GM21529 (cell line): ENCODE measurements around the gene ENDOV.

ENCODE experiments used
- ATAC-seq: cut with Tn5 transposase; IDR thresholded peaks from one replicate; pipeline ENCODE4 v1.9.1; 2021; ENCODE audit not compliant: unreplicated experiment

The ENDOV gene

DNA sequence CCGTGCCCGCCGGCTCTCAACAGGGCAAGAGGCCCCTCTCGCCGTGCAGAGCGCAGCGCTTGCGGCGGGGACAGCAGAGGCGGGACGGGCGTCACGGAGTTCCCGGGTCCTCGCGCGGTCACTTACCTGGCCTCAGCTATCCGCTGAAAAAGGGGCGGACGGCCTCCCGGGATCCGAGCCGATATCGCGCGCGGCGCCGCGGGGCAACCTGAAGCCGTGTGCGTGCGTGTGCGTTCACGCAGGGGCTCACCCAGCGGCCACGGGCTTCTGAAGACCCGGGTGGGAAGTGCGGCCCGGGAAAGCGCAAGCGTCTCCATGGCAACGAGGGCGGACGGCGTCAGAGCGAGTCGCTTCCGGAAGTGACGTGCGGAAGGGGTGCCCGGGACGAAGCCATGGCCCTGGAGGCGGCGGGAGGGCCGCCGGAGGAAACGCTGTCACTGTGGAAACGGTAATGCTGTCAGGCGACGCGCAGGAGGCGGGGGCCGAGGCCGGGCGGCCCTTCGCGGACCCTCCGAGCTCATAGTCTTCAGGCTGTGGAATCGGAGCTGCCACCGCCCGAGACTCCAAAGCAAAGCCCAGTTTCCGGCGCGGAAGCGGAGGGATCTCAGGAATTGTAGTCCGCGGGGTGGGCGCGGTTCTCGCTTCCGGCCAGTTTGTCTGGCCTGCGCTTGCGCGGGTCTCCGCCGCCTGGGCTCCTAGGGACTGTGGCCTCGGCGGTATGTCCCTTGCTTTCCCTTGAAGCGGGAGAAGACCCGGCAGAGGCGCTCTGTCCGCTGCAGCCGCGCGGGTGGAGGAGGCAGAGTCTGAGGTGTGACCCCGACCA lies at the start of gene ENDOV:
Gene ENDOV (plus strand): TSS at position 365 of the 823 bp plus-strand sequence. CDS start 28 bp downstream, at position 393.
- peak; percentile 89 for ATAC-seq

DNA sequence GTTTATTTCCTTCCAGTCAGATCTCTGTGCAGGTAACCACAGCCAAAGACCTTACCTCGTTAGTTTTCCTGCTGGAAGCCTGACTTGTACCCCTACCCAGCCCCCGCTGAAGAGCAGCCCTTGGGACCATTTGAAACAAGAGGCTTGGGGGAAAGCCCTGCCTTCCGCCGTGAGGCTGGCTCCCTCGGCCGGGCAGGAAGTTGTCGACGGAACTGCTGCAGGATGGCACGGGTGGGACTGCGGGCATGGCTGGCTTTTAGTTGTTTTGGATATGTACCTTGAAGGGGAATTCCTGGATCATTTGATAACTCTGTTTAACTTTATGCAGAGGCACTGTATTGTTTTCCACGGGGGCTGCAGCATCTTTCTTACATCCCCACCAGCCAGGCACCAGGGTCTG lies 49.0 kb upstream of the ENDOV start:
- ATAC-seq = no peak

DNA sequence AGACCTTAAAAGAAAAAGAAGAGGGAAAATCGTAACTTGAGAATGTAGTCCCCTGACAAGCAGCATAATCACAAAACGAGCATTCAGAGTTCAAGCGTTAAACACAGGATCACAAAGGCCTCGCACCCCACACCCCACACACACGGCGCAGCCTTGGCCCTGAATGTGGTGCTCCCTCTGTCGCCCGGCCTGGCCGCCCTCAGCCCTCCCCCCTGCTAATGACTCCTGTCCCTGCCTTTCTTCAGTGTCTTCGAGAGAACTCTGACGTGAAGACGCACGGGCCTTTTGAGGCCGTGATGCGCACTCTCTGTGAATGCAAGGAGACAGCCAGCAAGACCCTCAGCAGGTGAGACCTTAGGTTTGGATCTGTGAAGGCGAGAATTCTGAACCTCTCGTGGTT lies 47.5 kb upstream of the ENDOV start:
- ATAC-seq = no peak

DNA sequence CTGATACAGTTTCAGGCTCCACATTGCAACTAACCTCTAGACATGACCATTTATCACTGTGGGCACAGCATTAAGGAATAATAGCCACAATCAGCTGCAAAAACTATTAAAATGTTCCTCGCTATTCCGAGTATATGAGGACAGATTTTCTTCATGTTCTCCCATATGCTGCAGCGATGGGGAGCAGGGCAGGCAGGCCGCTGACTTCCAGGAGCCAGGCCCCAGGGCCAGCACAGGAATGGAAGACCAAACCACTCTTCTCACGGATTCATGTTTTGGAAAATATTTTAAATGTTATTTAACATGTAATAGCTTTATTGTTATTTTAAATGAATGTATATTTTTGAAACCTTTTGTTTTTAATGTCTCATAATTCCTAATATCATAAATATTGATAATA lies 43.8 kb upstream of the ENDOV start:
- ATAC-seq = no peak

DNA sequence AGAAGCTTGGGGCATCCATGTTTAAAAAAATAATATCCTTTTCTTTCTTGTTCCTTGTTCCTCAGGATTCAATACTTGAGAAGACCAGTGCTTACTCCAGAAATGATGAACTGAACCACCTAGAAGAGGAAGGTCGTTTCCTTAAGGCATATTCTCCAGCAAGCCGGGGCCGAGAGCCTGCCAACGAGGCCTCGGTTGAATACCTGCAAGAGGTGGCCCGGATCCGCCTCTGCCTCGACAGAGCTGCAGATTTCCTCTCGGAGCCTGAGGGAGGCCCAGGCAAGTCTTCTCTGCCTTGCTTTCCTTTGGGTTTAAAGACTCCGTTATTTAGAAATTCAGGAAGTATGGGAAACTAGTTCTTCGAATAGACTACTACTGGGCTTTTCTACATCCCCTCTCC lies 42.5 kb upstream of the ENDOV start:
- ATAC-seq = no peak

DNA sequence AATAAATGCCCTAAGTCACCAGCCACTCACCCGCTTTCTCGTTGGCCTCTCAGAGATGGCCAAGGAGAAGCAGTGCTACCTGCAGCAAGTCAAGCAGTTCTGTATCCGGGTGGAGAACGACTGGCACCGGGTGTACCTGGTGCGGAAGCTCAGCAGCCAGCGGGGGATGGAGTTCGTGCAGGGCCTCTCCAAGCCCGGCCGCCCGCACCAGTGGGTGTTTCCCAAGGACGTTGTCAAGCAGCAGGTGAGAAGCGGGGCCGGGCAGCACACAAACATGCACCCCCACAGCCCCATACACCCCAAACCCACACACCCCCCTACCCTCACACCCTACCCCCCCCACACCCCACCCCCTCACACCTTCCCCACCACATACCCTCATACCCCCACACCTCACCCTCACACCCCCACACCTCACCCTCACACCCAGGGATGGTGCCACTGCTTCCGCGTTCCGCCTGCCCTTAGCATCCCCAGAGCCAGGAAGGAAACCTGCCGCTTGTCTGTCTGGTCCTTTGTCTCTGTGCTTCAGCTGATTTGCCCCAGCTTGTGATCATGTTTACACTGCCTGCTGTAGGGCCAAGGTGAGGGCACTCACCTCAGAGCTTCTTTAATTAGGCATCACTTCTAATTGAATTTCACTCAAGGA lies 41.9 kb upstream of the ENDOV start:
- no peak for ATAC-seq

DNA sequence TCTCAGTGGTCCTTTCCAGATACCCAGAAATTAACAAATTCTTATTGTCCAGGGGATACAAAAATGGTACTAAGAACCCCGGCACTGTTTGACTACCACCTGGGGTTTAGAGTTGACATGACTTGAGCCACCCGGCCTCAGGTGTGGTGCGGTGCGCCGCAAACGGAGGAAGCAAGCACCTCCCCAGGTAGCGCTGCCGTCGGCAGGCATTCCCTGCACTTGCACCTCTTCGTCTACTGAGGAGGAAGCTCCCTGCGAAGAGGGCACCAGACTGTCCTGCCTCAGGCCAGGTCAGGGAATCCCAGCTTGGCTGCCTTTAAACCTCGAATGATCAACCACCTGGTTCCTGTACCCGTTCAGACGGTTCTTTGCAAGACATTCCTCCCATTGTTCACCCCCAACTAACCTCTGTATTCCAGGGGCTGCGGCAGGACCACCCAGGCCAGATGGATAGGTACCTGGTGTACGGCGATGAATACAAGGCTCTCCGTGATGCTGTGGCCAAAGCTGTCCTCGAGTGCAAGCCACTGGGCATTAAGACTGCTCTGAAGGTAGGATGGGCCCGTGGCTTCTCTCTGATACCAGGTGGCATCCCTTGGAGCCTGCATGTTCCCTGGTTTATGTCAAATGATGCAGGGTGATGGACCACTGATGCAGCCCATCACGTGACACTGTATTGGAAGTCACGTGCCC lies 40.8 kb upstream of the ENDOV start:
- ATAC-seq = no peak

DNA sequence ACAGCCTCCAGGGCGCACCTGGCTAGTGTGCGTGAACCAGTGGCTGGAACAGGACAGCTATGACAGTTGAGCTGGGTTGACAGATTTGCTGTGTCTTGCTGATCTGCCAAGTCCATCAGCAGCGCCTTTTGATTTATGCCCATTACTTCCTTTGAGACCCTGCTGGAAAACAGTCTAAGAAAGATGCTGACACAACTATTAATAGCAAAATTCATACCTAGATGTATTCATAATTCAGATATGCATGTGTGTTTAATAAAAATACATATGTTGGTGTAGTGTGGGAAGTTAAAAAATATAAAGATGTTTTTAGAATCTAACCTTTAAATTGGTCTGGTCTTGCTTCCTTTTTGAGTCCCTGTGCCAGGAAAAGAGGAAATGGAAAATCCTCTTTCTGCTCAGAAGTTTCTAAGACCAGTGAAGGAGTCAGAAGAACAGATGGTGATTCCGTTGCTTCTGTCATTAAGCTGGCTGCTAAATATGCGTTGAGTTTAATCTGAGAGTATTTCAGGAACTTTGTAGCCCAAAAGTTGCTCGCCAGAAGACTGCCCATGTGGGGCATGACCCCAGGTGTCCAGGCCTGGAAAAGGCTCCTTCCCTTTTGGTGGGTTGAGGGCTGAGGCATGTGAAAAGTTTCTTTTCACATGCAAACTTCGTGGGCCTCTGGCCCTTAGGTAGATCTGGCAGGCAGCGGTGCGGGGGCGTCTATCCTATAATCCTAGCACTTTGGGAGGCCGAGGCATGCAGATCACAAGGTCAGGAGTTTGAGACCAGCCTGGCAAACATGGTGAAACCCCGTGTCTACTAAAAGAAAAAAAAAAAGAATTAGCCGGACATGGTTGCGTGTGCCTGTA lies 40.0 kb upstream of the ENDOV start:
- no peak for ATAC-seq

DNA sequence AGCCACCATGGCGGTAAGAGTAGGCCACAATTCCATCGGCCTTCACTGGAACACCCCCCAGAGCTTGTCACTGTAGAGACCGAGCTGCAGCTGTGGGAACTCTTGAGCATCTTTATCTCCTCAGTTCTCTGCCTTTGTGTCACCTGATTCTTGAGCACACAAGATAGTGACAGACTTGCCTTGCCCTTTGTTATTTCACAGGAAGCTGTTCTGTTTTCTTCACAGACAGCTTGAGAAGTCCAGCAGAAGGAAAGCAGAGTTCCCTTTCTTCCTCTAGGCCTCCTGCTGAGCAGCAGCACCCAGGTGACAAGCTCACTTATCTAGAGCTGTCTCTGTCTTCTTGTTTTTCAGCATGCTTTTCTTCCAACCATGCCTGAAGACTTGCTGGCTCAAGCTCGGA lies 38.4 kb upstream of the ENDOV start:
- ATAC-seq = no peak

DNA sequence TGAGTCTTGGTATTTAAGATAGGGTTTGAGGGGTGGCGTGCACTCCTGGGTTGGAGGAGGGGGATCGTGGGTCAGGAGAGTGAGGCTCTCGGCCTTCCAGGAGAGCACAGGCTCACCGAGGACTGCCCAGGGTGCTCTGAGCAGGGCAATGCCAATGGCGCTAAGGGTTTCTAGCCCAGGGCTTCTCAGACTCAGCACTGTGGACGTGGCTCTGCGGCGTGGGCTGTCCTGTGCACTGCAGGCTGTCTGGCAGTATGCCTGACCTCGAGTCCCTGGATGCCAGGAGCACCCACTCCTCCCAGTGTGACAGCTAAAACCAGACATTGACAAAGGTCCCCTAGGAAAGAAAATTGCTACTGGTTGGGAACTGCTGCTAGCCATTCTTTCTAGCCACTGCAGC lies 37.2 kb upstream of the ENDOV start:
- no peak for ATAC-seq

DNA sequence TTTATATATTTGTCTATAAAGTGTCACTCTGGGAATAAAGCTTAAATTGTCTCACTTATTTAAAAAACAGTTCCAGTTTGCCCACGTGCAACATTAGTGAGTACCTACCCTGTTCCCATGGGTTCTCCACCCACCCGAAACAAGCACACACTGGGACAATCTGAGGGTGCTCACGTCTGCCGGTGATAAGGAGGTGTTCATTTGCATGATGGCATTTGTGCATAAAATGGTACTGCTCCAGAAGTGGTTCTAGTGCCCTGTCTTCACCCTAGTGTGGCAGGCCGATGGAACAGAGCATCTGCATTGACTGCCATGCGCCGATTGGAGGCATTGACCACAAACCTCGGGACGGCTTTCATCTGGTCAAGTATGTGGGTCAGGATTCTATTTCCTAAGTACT lies 35.6 kb upstream of the ENDOV start:
- no peak for ATAC-seq

DNA sequence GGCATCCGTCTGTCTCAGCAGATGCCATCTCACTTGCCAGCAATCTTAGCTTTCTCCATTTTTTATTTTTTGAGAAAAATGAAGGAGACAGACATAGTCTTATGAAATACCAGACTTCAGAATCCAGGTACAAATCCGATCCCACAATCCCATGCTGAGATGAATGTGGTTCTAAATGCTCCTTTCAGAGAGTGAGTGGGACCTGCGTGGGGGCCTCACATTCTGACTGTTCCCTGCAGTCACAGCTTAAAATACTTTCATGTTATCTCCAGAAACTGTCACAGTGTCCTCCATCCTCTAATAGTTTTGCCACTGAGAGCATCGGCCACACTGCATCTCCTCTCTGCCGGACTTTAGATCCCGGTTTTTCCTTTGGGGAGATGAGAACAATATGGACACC lies 34.9 kb upstream of the ENDOV start:
- ATAC-seq = no peak

DNA sequence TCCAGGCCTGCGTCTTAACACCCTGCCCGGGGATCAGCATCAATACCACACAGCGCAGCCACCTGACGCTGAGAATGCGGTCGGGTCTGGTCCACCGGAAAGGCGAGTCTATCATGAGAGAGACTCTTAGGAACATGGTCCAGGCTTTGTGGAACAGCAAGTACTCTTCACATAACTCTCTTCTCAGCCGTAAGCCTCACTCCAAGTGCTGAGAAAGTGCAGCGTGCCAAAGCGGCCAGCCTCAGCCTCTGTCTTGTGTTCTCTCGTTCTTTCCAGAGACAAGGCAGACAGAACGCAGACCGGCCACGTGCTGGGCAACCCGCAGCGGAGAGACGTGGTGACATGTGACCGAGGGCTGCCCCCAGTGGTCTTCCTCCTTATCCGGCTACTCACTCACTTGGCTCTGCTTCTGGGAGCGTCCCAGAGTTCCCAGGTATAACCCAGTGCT lies 34.4 kb upstream of the ENDOV start:
- ATAC-seq = no peak

DNA sequence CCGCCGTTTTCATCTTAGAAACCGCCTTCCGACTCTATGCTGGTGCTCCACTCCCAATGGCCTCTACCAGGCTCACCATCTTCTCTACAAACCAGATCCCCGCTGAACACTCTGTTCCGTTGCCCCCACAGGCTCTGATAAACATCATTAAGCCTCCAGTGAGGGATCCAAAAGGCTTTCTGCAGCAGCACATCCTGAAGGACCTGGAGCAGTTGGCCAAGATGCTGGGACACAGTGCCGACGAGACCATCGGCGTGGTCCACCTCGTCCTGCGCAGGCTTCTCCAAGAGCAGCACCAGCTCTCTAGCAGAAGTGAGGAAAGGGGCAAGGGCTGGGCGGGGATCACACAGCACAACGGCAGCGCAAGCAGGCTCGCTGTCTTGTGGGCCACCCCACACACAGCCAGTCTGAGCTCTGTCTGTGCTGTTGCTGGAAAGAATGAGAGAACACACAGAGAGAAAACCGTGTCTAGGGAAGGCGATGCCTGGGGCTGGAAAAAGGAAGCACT lies 33.5 kb upstream of the ENDOV start:
- ATAC-seq = no peak

DNA sequence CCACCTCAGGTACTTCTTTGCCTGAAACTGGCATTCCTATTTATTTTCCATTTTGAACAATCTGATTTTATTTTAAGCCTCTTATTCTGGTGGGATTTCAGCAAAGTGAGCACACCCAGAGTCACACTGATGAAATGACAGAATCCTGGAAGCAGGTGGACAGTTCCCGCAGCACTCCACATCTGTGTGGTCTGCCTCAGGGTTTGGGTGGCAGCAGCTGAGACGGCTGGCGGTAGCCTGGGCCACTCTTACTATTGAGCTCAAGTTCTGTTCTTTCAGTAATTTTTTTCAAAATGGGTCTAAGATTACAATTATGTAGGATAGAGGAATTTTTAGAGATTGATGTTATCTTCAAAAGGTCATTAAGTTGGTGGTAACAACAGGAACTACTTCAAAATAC lies 32.5 kb upstream of the ENDOV start:
- ATAC-seq = no peak

DNA sequence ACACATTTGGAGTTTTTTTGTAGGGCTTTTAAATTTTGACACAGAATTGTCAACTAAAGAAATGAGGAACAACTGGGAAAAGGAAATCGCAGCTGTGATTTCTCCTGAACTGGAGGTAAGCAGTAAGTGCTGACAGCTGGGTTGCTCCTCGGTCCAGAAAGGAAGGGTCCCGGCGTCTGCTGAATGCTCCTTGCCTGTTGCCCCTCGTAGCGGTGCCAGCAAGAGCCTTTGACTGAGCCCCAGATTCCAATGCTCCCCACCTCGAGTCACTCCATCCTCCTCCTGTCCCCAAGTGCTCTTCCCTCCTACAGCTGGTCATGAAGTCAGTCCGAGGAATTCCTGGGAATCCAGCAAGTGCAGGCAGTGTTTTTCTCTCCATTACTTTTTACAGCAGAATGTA lies 32.0 kb upstream of the ENDOV start:
- ATAC-seq = no peak

DNA sequence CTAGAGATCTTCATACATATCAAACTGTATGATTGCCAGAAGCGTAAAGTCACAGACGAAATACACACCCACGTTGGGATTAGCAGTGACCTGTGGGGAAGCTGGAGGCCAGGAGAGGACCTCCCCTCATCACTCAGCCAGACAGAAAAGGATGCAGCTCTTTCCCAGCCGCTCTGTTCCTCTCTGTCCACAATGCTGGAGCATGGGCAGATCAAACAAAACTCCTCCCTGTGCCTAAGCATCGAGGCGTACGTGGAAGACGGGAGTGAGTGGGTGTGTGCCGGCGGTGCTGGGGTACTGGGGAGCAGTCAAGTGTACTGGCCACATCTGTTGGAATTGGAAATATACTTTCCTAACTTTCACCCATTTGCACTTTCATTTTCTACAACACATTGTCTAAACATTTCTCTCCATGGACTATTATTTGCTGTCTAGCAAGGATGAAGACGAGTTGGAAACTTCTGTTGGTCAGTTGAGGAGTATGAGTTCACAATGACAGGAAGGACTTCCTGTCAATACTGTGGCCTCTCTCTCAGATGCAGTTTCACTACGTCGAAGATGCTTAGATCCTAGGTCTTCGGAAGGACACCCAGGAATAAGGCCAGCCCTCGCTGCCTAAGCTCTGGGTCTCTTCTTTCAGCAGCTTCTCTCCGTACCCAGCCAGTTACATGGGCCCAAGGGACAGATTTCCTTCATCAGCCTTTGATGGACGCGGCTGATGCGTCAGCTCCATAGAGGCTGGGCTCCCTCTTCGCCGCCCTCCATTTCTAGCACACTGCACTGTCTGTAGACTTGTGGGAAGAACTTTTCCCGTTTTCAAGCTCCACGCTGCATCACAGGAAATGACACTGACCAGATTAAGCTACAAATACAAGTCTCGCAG lies 30.6 kb upstream of the ENDOV start:
- no peak for ATAC-seq

DNA sequence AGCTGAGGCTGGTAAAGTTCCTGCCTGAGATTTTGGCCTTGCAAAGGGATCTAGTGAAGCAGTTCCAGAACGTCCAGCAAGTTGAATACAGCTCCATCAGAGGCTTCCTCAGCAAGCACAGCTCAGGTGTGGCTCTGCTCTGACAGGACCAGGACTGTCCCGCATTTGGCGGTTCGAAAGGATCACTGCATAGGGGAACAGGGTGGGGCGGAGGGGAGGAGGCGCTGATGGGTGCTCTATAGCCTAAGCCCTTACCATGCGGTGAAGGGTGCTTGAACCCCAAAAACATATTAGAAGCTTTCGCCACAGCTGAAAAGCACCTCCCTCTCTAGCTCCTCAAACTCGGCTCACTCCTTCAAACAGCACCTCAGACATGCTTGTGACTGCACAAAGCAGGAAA lies 29.9 kb upstream of the ENDOV start:
- ATAC-seq = no peak

DNA sequence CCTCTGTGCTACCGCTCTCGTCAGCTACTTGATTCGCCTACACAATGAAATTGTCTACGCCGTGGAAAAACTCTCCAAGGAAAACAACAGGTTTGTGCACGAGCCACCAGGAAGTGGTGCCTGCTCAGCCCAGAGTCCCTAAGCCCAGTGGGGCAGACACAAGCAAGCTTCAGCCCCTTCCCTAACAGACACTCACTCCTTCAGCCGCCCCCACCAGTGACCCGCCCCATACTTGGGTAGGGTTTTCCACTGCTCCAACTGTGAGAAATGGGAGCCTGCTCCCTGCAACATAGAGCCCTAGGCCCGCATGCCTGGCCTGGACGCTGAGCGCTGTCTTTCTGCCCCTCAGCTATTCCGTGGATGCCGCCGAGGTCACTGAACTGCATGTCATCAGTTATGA lies 28.6 kb upstream of the ENDOV start:
- ATAC-seq = no peak

DNA sequence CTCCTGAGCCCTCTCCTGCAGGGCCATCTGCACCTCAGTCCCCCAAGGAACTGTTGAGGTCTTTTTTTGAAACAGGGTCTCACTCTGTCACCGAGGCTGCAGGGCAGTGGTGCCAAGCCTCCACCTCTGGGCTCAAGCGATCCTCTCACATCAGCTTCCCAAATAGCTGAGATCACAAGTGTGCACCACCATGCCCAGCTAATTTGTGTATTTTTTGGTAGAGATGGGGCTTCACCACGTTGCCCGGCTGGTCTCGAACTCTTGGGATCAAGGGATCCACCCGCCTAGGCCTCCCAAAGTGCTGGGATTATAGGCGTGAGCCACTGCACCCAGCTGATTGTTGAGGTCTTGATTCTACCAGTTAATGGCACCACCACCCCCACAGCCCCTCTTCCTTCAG lies 27.9 kb upstream of the ENDOV start:
- ATAC-seq = no peak
